CD1c-positive myeloid dendritic cell (primary cell): Measurements from ENCODE around the gene MEF2D.

ENCODE experiments used
- DNase-seq: peaks from one replicate; pipeline ENCODE4 v3.0.0-alpha.2; 2016; ENCODE audit errors: extremely low spot score

MEF2D gene

DNA sequence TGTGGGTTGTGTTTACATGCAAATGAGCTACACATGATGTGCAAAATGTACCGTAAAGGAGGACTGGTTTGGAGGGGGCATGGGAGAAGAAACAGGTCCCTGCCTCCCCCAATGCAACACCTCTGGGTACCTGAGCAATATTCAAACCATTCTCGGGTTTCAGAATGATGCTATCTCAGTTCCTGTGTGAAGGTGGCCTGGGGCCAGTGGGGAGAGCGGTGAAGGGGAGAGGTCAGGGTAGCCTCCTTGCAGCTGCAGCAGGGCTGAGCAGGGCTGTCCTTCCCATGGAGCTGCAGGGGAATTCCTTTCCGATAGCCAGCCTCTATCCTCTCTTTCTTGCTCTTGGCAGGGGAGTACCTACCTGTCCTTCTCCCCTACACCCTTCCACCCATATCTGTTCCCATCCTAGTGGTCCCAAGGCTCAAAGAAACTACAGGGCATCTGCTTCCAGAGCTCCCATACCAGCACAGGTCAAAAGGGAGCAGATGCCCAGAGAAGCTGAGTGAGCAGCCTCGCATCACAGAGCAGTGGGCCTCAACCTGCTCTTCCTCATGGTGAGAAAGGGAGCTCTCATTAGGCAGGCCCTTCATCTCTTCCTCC, 11.9 kb downstream of the MEF2D start:
- no peak for DNase-seq

DNA sequence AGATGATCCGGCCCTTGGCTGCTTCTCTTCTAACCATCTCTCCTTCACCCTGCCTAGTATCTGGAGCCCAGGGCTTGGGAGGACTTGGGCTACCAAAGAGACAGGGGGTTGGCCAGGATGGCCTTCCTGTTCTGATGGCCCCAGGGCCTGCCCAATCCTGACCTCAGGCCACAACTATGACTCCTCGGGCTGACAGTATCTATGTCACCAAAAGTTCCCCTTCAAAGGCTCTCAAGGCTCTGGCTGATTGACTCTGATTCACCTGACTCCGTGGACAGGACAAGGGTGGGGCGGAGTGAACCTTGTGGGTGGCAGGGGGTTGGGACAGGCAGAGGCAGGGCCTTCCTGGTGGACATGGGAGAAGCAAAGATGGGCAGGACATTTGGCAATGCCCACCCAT, 12.7 kb downstream of the MEF2D start:
- DNase-seq = peak; percentile 64

DNA sequence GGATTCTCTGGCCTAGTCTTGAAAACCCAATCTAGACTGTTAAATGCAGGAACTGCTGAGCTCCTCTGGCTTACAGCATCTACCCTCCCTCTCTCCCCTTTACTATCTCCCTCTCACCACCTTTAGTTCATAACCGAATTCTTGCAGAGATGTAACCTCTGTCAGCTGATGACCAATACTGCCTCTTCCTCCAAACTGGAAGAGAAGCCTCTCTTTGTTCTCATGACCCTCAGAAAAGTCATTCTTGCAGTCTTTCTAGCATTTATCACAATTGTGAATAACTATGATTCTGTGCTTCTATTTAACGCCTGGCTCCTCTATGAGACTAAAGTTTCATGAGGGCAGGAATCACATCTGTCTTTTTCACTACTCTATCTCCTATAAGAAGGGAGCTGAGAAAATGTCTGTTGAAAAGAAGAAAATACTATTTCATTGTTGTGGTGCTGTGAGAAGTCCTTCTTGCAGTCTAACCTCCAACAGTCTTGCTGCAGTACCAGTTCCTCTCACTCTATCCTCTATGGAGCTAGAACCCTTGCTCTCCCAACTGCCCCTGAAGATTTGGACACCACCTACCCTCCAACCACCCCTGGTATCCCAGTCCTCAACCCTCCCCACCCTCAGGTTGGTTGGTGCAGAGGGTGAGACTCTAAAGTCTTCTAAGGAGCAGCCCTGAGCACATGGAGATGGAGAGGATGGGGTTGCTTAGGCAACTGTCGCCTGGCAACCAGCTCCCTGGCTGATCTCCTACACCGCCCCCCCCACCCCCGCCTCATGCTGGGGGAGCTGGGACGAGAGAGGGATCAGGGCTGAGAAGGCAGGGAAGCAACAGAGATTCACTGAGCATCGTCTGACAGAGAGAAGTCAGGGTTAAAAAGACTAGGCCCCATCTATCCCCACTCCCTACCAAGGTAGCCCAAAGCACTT, 13.9 kb downstream of the MEF2D start:
- DNase-seq = no peak

DNA sequence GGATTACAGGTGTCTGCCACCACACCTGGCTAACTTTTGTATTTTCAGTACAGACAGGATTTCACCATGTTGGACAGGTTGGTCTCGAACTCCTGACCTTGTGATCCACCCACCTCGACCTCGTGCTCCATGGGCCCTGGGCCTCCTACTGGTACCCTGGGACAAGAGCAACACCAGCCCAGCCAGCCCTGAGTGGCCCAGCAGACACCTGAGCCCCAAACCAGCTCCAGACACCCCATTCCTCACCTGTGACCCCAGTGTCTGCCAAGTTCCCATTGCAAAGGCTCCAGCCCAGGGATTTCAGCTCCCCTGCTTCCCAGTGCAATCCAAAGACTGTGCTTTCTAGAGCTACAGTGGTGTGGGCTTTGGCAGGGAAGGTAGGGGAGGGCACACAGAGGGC, 14.6 kb downstream of the MEF2D start:
- no peak for DNase-seq

DNA sequence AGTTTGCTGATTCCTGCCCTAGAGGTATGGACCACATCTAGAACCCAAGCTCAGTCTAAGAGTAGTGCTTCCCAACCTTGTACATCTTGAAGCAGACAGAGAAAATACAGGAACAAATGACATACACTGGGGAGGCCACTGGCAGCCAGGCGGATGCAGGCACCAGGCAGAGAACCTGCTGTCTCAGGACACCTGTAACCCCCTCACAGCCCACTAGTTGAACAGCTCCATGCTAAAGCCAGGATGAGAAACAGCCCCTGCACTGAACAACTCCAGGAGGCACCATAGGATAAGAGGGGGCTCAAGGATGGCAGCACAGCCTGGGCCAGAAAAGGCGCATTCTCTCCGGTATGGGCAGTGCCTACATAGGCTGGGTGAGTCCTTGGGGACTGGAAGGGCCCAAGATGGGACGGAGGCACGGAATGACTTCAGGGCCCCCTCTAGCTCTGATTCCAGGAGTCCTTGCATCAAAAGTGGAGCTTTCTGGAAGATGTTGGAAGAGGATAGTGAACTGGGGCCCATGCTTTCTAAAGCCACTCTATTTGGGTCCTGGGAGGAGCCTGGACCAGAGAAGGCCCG, 16.0 kb downstream of the MEF2D start:
- DNase-seq = no peak

DNA sequence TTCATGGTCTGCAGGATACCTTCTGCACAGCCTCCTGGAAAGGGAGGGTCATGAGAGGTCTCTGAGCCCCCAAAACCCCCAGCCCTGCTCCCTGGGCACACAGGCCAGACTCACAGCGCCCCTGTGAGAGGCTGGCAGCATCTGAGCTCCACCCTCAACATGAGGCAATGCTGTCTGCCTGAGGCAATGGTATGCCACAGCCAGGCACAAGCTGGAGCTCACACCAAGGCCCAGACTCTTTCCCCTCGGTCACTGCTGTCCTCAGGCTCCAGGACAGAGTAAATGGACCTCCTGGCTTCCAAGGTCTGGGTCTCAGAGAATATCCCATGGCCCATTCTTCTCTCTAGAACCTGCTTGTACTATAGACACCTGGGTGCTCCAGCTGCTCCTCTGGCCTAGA, 17.2 kb downstream of the MEF2D start:
- no peak for DNase-seq

DNA sequence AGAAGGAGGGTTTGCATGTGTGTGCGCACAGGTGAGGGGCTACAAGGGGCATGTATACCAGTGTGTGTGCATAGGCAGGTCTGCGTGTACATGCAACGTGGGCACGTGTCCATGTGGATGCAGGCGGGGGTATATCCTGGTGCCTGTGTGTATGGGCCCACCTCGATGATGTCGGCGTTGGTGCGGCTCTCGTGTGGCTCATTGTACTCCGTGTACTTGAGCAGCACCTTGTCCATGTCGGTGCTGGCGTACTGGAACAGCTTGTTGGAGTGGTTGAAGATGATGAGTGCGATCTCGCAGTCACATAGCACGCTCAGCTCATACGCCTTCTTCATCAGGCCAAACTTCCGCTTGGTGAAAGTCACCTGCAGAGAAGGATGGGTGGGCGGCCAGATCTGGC, 18.3 kb downstream of the MEF2D start:
- DNase-seq = no peak

DNA sequence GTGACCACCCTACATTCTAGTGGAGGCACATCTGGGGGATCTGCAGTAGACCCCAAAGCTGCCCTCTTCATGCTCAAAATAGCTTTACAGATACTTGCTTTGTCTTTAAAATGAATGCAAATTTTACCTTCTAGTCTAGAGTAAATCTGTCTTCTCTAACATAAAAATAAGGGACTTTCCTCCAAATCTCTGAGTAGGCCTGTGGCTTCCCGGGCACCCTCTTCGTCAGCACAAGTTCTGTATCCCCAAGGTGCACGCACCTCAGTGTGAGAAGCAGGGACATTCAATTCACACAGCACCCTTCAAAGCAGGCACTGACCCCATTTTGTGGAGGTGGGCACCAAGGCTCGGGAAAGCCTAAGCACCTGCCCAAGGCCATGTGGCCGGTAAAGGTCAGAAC, 19.0 kb downstream of the MEF2D start:
- no peak for DNase-seq

DNA sequence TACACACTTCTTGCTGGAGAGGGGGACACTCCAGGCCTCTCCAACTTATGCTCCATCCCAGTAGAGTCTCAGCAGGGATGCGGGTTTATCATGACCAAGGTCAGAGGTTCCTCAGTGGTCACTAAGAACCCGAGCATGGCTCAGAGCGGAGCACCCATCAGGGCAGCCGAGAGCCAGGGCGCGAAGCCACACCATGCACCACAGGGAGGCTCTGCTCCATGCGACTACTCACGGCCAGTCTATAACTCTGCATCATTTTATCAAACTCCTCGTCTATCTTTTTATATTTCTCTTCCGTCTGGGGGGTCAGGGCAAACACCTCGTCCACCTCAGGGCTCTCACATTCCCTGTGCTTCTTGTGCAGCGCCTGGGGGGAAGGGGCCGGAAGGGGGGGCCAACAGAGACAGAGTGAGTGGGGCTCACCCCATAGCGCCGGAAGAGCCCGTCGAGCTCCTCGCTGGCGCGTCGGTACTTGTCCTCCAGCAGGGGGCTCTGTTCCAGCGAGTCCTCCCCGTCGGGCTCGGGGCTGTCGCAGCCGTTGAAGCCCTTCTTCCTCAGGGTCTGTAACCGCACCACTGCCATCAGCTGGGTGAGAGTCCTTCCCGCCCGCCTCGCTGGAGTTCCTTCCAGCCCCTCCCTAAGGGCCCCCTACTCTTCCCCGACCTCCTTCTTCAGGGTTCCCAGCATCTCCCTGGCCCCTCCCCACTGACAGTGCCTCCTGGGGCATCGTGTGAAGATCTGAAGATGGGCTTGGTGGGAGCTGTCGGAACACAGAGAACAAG, 20.0 kb downstream of the MEF2D start:
- DNase-seq = peak; percentile 85

DNA sequence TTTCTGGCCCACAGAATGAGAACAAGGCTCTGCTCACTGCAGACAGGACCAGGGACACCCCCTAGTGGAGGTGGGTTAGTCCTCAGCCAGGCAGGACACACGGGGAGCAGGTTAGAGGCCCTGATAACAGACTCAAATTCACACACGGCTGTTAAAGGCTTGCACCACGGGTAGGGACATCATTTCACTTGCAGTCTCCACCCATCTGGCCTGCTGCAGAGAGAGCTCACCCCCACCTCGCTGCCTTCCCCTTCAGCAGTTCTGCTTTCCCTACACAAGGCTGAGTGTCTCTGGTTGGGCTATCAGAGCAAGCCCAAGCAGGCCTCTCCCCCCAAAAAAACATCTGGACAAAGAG, 20.6 kb downstream of the MEF2D start:
- peak; percentile 68 for DNase-seq

DNA sequence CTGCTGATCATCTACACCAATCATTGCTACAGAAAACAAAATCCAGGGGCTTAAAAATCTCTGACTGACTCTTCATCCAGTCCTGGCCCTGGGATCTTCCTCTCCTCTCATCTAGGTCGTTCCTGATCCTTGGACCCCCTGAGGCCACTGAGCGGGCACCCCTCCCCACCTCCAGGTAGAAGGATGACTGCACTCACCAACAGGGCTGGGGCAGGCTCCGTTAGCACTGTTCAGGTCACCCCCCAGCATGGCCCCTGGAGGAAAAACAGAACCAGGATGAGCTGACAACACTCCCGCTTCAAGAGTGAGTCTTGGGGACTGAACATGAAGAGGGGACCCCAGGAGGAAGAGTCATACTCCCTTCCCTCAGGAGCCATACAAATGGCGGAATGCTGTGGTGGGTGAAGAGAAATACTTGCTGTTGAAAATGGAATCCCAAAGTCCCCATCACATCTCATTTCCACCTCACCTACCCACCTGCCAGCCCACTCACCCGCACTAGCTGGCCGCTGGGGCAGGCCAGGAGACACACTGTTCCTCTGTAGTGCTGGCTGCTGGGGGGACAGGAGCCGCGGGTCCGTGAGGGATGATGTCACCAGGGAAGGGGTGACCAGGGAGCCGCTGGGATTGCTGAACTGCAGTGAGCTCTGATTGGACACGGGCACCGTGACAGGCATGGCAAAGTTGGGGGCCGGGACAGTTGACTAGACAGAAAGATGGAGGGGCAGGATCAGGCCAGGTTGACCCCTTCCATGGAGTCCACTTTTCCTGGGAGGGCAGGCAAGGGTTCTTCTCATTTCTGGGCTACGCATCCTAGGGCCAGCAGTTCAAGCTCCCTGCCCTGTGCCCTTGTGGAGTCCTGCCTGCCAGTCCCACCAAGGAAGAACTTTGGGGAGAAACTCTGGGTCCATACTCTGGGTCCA, 21.2 kb downstream of the MEF2D start:
- no peak for DNase-seq

DNA sequence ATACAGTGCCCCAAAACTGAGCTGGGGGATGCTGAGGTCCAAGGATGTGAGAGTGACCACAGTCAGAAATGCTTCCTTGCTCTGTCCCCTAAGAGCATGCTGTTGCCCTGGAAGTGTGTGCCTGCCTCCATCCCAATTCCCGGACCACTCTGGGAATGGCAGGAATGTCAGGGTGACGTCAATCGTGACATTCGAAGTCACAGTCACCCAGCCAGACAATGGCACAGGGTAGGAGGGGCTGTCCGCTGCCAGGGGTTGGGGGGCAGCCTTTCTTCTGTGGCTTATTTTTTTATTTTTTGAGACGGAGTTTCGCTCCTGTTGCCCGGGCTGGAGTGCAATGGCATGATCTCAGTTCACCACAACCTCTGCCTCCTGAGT, 22.3 kb downstream of the MEF2D start:
- DNase-seq = no peak

DNA sequence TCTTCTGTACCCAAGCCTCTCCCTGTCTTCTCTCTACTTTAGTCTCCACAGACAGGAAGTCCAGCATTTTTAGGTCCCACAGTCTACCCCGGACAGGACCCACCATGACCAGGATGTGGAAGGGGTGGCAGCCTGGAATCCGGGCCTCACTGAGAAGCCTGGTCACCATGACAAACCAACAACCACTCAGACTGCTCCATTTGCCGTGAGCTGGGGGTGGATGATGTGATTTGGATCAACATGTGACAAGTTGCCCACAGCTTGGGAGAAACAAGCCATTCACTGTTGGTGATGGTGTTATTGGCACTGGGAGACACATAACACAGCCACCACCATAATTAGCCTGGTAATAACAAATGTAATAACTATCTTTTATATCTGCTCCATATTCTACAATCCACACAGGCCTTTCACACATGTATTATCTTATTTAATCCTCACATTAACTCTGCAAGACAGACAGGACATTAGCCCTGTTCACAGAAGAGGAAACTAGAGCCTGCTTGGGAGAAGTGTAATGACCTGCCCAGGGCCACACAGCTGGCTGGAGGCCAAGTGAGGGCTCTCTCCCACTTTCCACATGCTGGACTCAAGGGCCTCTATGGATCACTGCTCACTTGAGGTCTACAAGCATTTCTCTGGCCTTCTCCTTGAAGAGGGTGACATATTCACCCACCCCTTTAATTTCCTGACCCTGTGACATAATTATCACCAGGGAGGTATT, 22.9 kb downstream of the MEF2D start:
- DNase-seq = peak; percentile 33

DNA sequence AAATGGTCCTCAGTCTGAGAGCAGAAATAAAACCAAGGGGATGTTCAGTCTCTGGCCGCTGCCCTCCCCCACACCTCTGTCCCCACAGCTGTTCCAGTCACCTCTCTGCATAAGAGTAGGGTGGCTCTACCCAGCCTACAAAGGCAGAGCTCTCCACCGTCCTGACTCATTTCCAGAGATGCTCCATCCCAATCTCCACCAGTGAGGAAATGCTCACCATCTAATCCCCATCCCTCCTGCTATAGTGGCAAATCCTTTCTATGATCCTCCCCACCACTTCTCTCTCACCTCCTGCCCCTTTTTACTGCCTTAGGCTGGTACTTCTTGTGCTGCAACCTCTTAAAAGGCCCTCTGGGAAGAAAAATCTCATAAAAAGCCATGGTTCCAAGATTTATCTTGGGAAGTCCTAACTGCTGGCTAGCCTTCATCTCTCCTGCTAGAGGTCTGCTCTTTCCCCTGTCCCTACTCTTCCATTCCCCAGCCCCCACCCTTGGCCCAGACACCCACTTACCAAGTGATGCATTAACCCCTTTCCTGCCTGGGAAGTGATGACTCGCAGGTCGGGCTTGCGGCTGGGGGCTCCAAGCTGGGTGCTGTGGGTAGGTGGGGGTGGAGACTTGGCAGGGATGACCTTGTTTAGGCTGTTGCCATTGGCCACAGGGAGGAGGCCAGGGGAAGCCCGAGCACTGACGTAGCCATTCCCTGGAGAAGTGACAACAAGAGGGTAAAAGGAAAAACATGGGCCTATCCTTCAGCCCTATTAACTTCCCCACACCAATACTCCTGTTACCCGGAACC, 23.9 kb downstream of the MEF2D start:
- DNase-seq = no peak

DNA sequence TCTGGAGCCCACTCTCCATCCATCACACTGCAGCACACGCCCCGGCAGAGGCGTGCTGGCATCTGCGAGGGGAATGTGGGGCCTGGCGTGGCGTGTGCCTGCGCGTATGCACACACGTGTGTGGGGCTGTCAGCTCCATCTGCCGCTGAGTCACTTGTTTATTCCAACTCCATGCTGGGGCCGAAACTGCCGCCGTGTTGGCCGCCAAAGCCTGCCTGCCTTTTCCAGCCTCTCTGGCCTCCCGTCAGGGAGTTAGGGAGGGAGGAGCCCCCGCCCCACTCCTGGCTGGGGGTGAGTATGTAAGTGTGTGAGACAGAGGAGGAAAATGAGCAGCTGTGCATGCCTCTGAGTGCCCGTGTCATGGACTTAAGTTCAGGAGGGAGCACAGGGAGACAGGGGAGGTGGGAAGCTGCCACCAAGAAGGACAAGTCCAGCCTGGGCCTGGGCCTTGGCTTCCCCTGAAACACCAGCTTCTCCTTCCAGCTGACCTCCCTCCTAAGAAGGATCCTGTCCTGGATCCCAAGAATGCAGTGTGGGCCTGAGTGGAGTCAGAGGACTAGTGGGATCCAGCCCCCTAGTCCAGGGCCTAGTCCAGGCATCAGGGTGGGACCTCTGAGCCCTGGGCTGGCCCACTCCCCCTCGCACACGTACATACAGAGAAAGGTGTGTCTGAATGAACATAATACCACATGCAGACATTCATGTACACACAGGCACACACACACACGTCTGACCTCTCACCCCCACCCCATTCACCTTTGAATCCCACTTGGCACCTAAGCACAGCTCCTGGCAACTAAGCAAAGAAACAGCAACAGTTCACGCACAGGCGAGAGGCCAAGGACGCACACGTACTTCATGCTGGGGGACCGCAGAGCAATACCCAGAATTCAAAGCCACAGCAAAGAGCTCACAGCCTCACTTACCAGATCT, 24.7 kb downstream of the MEF2D start:
- DNase-seq = no peak

DNA sequence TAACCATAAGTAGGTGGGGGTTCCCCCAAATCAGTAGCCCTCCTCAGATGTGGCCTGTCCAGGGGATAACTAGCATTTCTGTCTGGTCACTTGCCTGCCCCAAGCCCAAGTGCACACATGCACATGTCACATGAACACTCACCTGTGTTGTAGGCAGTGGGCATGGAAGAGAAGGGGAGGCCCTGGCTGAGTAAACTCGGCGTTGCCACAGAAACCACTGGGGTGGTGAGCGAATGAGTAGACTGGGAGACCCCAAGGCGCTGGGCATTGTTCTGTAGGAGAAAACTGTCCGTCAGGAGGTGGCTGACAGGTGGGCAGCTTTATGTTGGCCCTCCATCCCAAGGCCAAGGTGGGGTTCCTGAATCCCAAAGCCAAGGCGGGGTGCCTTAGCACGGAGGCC, 25.6 kb downstream of the MEF2D start:
- no peak for DNase-seq

DNA sequence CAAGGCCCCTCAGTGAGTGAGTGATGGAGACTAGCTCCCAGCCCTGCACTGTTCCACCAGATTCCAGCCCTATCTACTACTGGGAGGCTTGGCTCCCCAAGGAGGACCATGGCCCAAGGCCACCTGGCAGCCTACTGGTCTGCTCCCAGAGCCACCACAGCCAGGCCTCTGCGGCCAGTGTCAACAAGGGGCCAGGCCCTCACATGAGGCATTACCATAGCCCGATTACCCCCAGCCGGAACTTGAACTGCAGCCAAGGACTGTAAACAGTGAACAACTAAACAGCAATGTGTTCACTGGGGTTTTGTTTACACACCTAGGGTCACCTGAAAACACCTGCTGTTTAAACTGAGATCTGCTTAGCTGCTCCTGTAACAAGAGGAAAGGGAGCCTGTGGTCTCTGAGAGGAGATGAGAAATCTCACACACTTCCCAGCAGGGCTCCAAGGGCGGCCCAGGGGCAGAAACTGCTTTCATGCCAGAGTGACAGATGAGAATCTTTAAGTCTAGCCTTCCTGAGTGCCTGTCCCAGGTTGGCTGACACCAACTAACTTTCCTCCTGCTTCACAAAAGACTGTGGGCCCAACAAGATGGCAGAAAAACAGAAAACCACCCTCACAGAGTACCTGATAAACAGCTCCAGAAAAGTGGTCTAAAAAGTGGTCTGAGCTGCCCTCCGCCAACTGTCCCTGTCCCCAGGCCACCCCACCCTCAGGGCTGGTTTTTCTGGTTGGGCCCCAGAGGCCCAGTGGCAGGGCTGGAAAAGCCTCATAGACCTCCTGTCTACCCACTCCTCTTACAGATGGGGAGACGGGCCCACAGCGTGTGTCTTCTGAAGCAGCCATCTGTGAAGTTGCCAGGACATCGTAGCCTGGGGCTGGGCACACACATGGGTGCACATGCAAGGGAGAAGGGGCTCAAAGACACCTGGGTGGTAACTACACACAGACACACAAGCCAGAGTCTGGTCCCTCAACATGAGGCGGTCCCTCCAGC, 28.8 kb downstream of the MEF2D start:
- DNase-seq = no peak
